G401 (cell line): ENCODE measurements around the gene IGSF21. TPM values are rescaled to one million over a fixed set of nuclear protein-coding genes. Genes with fewer than 3 reads are reported as not detected.

Source experiments
- DNase-seq: peaks from one replicate; pipeline ENCODE4 v3.0.0-alpha.2; 2015; ENCODE audit warnings: low spot score
- in situ Hi-C: cut with HindIII; loops from 2 replicates; pipeline ENCODE4 v1.10.0; 2016; ENCODE audit warnings: low sequenced_read_pairs, mixed read lengths
- total RNA-seq: library from RNA; depleted of rRNA; stranded (reverse); fragments of >200 nt; shearing (Covaris generic); gene quantifications from 2 replicates; pipeline ENCODE4 v1.2.3, GENCODE V29; 2014

The IGSF21 gene
- total RNA-seq, 1 experiment from 2014 or later, result not detected

- in situ Hi-C loops, result no loop called here
- no peak for DNase-seq
Measured at GRCh38 chr1:18329469-18330253, 222.1 kb downstream of the IGSF21 start.

GRCh38 chr1:18332576-18332975 is 225.0 kb downstream of the IGSF21 start:
- DNase-seq, result no peak
- in situ Hi-C loops, result no loop called here

- in situ Hi-C loops, result no loop called here
- DNase-seq, result no peak
Measured at GRCh38 chr1:18333220-18333619, 225.6 kb downstream of the IGSF21 start.

GRCh38 chr1:18336801-18337200 is 229.2 kb downstream of the IGSF21 start:
- in situ Hi-C loops, result no loop called here
- no peak for DNase-seq

GRCh38 chr1:18337757-18338156 is 230.2 kb downstream of the IGSF21 start:
- in situ Hi-C loops, result no loop called here
- no peak for DNase-seq

- no peak for DNase-seq
- in situ Hi-C loops, result no loop called here
Measured at GRCh38 chr1:18339161-18339560, 231.6 kb downstream of the IGSF21 start.

GRCh38 chr1:18340158-18340764 is 232.7 kb downstream of the IGSF21 start:
- DNase-seq, result peak; percentile 51
- in situ Hi-C loops, result no loop called here

- no peak for DNase-seq
- in situ Hi-C loops, result no loop called here
Measured at GRCh38 chr1:18340787-18341186, 233.2 kb downstream of the IGSF21 start.

GRCh38 chr1:18341291-18342069 is 233.9 kb downstream of the IGSF21 start:
- peak; percentile 51 for DNase-seq
- in situ Hi-C loops, result no loop called here

- DNase-seq, result no peak
- in situ Hi-C loops, result no loop called here
Measured at GRCh38 chr1:18342744-18343143, 235.1 kb downstream of the IGSF21 start.

- in situ Hi-C loops, result no loop called here
- no peak for DNase-seq
Measured at GRCh38 chr1:18343581-18343980, 236.0 kb downstream of the IGSF21 start.

GRCh38 chr1:18344755-18345154 is 237.2 kb downstream of the IGSF21 start:
- in situ Hi-C loops, result no loop called here
- peak; percentile 55 for DNase-seq

GRCh38 chr1:18347559-18347958 is 240.0 kb downstream of the IGSF21 start:
- DNase-seq, result no peak
- in situ Hi-C loops, result no loop called here

- DNase-seq, result no peak
- in situ Hi-C loops, result no loop called here
Measured at GRCh38 chr1:18348354-18348753, 240.8 kb downstream of the IGSF21 start.

- no peak for DNase-seq
- in situ Hi-C loops, result no loop called here
Measured at GRCh38 chr1:18350747-18351146, 243.1 kb downstream of the IGSF21 start.

- no peak for DNase-seq
- in situ Hi-C loops, result no loop called here
Measured at GRCh38 chr1:18351735-18352134, 244.1 kb downstream of the IGSF21 start.

GRCh38 chr1:18352636-18353265 is 245.2 kb downstream of the IGSF21 start:
- in situ Hi-C loops, result no loop called here
- DNase-seq, result no peak

- in situ Hi-C loops, result no loop called here
Measured at GRCh38 chr1:18353528-18353927, 245.9 kb downstream of the IGSF21 start.

GRCh38 chr1:18353992-18354391 is 246.4 kb downstream of the IGSF21 start:
- no peak for DNase-seq
- in situ Hi-C loops, result no loop called here

More at GRCh38 chr1:18353528-18353927, 245.9 kb downstream of the IGSF21 start:
- no peak for DNase-seq

- no peak for DNase-seq
- in situ Hi-C loops, result no loop called here
Measured at GRCh38 chr1:18354612-18355011, 247.0 kb downstream of the IGSF21 start.
